Activated CD4-positive, alpha-beta T cell treated with anti-CD3 and anti-CD28 coated beads, Interleukin-2, amount 50 U/mL, for 1 hour (primary cell): ENCODE results near the gene ATRX.
"Not testable (repeated sequence)": the region's sequence is repeated elsewhere in the genome, so short reads cannot be mapped to it uniquely, and the experiment has no call there.

ENCODE experiments used
- DNase-seq: peaks from one replicate; pipeline ENCODE4 v3.0.0-alpha.2; 2020

The ATRX gene

DNA sequence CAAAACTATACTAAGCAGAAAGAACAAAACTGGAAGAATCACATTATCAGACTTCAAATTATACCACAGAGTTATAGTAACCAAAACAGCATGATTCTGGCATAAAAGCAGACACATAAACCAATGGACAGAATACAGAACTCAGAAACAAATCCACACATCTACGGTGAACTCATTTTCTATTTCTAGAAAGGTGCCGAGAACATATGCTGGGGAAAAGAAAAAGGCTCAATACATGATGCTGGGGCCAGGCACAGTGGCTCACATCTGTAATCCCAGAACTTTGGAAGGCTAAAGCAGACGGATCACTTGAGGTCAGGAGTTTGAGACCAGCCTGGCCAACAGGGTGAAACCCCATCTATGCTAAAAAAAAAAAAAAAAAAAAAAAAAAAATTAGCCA, 52.7 kb downstream of the ATRX start:
- DNase-seq, result no peak

DNA sequence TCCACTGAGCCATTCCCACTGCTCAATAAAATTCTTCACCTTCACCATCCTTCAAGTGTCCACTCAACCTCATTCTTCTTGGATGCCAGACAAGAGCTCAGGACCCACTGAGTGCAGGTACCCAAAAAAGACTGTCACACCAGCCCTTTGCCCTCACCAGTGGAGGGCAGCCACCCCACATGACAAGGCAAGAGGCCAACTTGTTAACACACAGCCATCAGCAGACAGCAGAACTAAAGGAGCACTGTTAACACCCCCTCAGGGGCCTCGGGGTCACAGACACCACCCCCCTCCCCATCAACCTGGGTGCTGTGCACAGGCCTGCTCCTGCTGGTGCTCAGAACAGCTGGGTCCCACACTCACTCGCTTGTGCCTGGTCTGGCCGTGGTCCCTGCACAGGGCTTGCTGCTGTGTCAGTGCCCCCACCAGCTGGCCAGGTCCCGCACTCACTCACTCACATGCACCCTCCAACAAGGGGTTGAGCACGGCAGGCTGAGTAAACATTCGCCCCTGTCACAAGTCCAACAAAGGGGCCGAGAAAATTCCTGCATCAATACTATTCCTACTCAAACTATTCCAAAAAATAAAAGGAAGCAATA, 54.1 kb downstream of the ATRX start:
- DNase-seq, result no peak

DNA sequence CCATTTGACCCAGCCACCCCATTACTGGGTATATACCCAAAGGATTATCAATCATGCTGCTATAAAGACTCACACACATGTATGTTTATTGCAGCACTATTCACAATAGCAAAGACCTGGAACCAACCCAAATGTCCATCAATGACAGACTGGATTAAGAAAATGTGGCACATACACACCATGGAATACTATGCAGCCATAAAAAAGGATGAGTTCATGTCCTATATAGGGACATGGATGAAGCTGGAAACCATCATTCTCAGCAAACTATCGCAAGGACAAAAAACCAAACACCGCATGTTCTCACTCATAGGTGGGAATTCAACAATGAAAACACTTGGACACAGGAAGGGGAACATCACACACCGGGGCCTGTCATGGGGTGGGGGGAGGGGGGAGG, 59.9 kb downstream of the ATRX start:
- DNase-seq, result not testable (repeated sequence)

DNA sequence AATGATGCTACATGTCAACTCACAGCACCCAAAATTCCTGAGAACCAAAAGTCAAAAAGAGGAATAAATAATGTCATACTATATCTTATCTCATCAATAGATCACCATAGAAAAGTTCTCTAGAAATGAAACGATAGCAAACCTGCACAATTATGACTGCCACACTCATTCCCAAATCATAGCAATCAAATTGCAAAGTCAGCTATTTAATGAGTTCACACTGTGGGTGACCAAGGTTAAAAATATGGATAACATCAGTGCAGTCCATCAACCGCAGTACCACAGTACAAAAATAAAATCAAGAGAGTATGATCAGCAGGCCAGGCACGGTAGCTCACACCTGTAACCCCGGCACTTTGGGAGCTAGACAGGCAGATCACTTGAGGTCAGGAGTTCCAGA, 62.3 kb downstream of the ATRX start:
- no peak for DNase-seq

GRCh38 chrX:77719388-77719787, 66.6 kb downstream of the ATRX start:
- DNase-seq, result no peak

DNA sequence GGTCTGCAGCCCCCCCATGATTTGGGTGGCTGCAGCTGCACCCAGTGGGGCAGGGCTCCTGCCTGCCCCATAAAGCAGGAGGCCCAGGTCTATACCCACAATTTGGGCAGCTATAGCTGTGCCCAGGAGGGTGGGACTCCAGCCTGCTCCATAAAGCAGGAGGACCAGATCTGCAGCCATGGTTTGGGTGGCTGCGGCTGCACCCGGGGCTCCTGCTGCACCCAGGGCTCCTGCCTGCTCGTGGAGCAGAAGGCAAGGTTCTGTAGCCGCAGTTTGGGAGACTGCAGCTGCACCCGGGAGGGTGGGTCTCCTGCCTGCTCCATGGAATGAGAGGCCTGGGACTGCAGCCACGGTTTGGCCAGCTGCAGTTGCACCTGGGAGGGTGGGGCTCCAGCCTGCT, 81.1 kb downstream of the ATRX start:
- no peak for DNase-seq

- no peak for DNase-seq
Measured at GRCh38 chrX:77698242-77698641, 87.8 kb downstream of the ATRX start.

DNA sequence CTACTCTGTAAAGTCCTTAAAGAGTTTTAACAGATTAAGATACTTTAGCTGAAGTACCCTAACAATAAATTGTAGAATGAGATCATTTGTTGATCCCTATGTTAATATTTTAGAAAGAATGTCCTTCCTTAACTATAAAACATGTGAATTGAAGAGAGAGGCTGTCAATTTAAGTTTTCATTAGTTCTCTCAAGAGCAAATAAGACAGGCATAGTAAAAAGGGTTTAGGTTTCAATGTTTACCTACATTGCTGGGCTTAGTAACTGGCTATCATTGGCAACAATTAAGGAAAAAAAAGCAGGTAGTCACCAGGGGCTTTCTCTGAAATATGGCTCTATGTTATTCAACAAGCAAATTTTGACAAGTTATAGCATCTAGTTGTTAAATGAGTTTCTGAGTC, 91.5 kb downstream of the ATRX start:
- DNase-seq, result no peak

DNA sequence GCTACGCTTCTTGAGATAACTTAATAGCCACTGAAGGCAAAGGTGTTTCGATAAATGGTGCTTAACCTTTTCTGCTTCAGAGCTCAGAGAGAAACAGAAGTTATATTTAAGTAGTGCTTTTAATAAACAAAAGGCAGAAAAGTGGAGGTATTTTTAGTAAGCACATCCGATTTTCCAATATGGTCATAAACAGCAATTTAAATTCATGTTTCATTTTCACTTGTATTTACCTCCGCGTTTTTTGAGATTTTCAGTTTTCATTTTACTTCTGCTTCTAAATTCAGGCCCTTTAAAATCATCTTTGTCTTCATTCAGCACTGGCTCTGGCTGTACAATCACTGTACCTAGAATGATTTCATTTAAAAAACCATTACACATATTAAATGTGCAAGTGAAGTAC, 92.4 kb downstream of the ATRX start:
- DNase-seq, result no peak

GRCh38 chrX:77691916-77692315, 94.1 kb downstream of the ATRX start:
- no peak for DNase-seq

- no peak for DNase-seq
Measured at GRCh38 chrX:77689376-77689775, 96.6 kb downstream of the ATRX start.

GRCh38 chrX:77685683-77686082, 100.3 kb downstream of the ATRX start:
- not testable (repeated sequence) for DNase-seq

DNA sequence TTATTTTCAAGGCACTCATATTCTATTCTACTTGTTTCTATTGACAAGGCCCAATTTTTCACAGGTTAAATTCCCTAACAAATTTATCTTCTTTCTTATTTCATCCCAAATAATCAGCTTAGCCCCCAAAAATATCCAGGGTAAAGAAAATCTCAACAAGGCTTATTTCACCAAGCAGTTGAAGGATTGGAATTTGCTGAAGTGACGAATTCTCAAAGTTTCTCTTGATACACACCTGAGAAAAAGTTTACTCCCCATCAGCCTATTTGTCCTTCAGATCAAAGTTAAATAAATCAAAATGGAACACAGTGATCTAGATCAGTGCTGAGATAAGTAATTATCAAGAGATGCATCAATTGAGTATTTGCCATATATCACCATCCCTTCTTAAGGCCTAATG, 106.9 kb downstream of the ATRX start:
- no peak for DNase-seq

GRCh38 chrX:77675986-77676385, 110.0 kb downstream of the ATRX start:
- no peak for DNase-seq

GRCh38 chrX:77668391-77669237, 117.4 kb downstream of the ATRX start:
- no peak for DNase-seq

DNA sequence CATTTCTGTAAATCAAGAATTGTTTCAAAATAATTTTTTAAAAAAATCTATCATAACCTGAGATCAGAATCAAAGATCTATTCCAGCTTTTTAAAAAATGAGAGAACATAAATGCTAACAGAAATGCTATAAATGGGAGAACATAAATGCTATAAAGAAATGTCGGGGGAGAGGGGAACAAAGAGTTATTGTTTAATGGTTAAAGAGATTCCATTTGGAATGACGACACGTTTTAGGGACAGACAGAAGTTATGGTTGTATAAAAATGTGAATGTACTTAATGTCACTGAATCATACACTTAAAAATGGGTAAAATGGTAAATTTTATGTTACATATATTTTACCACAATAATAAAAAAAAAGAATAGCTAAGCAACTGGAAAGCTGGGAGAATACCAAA, 127.1 kb downstream of the ATRX start:
- no peak for DNase-seq

DNA sequence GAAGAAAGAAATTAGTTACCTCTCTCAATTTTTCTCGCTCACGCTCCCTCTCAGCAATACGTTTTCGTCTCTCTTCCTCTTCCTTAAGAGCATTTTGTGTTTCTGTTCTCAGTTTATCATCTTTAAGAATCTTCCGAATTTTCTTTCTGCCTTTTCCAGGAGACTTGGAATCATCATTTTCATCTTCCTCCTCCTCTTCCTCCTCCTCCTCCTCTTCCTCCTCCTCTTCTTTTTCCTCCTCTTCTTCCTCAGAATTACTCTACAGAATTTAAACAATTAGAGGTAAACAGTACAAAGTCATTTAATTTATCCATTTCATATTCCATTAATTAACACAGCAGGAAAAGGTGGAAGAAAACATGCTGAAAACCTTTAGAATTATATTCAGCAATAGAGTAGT, 133.9 kb downstream of the ATRX start:
- DNase-seq, result no peak

DNA sequence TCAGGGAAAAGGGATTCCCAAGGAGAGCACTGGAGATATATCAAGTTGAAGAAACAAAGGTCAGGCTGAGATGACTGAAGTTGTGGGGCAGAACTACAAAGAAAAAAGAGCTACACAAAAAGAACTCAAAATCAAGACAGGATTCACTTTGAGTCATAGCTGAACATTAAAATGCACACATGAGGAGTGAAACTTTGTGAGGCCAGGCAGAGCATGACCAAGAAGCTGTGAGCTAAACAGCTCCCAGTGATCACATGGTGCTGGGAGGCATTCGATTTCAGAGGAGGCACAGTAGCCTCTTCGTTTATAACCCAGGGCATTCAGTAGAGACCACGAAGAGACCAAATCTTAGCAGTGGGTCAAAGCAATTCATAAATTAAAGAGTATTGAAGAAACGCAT, 145.3 kb downstream of the ATRX start:
- no peak for DNase-seq

DNA sequence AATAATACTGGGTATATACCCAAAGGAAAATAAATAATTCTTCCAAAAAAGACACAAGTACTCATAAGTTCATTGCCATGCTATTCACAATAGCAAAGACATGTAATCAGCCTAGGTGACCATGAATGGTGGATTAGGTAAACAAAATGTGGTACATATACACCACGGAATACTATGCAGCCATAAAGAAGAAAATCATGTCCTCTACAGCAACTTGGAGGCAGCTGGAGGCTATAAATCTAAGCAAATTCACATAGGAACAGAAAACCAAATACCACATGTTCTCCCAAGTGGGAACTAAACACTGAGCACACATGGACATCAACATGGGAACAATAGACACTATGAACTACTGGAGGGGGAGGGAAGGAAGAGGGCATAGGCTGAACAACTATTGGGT, 146.2 kb downstream of the ATRX start:
- DNase-seq, result no peak

GRCh38 chrX:77638397-77638796, 147.6 kb downstream of the ATRX start:
- DNase-seq, result no peak

DNA sequence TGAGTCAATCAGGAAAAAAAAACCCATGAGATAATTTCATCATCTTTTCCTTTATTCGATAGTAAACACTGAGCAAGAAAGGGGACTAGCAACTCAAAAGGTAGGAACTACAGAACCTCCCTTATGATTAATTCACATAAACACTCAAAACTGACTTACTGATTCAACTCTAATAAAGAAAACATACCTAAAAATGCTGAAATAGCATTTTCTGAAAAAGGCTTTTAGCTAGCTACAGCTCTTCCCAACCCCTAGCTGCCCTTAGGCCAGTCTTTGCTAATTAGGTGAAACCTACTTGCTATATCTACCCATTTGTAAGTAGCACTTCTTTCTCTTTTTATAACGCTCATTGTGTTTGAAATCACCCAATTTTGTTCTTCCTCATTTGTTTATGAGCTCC, 150.6 kb downstream of the ATRX start:
- DNase-seq, result no peak

DNA sequence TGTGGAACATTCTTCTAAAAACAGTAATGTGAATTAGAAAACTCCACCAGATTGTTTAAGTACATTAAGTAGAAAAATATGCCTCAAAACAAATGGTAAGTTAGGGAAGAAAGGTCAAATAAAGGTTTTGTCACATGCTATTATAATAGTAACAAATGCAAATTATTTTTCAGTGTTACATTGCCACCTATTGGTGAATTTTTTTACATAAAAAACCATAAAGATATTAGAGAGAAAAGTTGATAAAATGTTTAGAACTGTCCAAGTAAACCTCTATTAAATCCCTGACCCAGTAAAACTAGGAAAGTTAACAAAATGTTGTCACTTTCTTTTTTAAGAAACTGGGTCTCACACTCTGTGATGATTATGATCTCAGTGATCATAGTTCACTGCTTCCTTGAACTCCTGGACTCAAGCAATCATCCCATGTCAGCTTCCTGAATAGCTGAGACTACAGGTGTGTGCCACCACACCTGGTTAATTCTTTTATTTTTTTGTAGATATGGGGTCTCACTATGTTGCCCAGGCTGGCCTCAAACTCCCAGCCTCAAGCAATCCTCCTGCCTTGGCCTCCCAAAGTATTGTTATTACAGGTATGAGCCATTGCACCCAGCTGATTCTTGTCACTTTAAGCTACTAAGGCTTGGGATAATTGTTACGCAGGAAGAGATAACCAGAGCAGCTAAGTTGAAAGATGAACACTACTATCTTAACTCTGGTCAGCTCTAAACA, 157.6 kb downstream of the ATRX start:
- DNase-seq, result no peak

- DNase-seq, result no peak
Measured at GRCh38 chrX:77622672-77623071, 163.3 kb downstream of the ATRX start.

GRCh38 chrX:77622233-77622632, 163.8 kb downstream of the ATRX start:
- DNase-seq, result no peak
